ENCODE measurements around the gene TBCCD1.

DNA sequence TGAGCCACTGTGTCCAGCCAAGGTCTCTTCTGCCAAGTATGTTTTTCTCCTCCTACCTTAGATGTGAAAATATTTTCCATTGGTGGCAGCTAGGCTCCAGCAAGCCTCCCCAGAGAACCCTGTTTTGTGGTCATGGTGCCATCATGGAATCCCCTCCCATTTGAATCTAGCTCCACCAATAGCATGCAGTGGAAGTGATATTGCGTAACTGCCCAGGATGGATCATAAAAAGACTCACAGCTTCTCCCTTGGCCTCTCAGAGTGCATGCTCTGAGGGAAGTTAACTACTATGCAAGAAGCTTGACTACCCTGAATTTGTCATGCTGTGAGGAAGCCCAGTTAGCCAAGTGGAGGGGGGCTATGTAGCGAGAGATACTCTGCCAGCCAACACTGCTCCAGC is 50.5 kb downstream of the TBCCD1 start:
- TF ChIP-seq, protein P1, sequence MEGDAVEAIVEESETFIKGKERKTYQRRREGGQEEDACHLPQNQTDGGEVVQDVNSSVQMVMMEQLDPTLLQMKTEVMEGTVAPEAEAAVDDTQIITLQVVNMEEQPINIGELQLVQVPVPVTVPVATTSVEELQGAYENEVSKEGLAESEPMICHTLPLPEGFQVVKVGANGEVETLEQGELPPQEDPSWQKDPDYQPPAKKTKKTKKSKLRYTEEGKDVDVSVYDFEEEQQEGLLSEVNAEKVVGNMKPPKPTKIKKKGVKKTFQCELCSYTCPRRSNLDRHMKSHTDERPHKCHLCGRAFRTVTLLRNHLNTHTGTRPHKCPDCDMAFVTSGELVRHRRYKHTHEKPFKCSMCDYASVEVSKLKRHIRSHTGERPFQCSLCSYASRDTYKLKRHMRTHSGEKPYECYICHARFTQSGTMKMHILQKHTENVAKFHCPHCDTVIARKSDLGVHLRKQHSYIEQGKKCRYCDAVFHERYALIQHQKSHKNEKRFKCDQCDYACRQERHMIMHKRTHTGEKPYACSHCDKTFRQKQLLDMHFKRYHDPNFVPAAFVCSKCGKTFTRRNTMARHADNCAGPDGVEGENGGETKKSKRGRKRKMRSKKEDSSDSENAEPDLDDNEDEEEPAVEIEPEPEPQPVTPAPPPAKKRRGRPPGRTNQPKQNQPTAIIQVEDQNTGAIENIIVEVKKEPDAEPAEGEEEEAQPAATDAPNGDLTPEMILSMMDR (IDR thresholded peaks at IDR 0.05) = no peak
- no peak for TF ChIP-seq POLR2A (IDR thresholded peaks at IDR 0.05)

All from heart left ventricle (tissue), 13 donors.